ENCODE results near the gene DIP2B.

- no peak for TF ChIP-seq CTCF (IDR thresholded peaks at IDR 0.05; ENCODE audit: insufficient read depth, low read length, poor library complexity, severe bottlenecking)
- TF ChIP-seq EZH2phosphoT487 (conservative IDR thresholded peaks at IDR 0.05; ENCODE audit: low read length), result no peak
Measured at GRCh38 chr12:50696931-50697330, 192.1 kb downstream of the DIP2B start.

Measured in SU-DHL-6 (cell line).